ENCODE measurements around the gene MBNL1. TPM values are rescaled to one million over a fixed set of nuclear protein-coding genes. Genes with fewer than 3 reads are reported as not detected.

MBNL1 gene
- polyA plus RNA-seq, 1 donor from 2014 or later: 12.7 TPM

DNA sequence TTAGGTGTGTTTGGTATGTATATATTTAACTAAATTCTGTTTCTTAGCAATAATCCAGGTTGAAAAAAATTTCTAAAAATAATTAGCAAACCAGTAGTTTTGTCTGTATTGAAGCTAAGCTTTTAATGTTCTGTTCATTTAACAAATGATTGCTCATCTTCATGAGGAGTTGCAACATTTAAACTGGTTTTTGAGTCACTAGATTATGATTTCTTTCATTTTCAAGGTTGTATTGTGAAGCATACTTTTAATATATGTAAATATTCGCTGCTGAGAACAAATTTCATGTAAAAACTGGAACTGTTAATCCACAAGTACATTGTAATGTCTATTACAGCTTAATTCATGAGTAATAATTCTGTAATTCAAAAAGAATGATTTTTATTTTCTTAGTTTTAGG, 192.7 kb downstream of the MBNL1 start:
- H3K4me2 ChIP-seq (ENCODE audit: low read length): no peak overlapping the region
- H3K9me3 ChIP-seq (ENCODE audit: low read length): no peaks in the 10 kb centered on the region

DNA sequence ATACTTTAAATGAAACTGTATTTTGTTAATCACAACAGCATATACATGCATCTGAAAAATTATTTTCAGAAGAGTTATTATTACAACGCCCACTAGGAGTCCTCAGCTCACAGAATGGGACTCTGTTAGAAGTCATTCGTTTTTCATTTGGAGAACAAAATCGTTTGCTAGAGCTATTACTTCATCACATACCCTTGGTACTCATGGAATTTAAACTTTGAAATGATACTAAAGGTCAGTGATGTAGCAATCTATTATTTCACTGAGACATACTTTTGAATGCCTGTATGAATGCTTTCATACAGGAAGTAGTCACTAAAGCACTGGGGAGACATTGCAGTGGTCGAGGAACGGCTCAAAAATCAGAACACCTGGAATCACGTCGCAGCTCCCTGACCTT, 198.1 kb downstream of the MBNL1 start:
- Histone ChIP-seq H2AFZ (ENCODE audit: low read depth, low read length) (no peak overlapping the region), H3K27ac (ENCODE audit: low read length) (no peak overlapping the region), H3K9ac (ENCODE audit: low read length) (no peak overlapping the region), H3F3A (ENCODE audit: insufficient read depth, low read length, poor library complexity, severe bottlenecking) (no peaks in the 10 kb centered on the region), H3K79me2 (replicated peaks; ENCODE audit: insufficient read depth, low read length) (no peaks in the 10 kb centered on the region), H4K20me1 (ENCODE audit: insufficient read depth) (no peaks in the 10 kb centered on the region), H3K36me3 (ENCODE audit: insufficient read depth, low read length) (peaks cover 7% of the 10 kb centered on the region), H3K4me2 (ENCODE audit: low read length) (no peak overlapping the region), H3K9me3 (ENCODE audit: low read length) (no peaks in the 10 kb centered on the region), H3K27me3 (ENCODE audit: insufficient read depth, low read depth, low read length) (no peaks in the 10 kb centered on the region), H3K4me3 (ENCODE audit: low read length) (no peak overlapping the region), H3K9me2 (ENCODE audit: insufficient read depth, low read length) (no peaks in the 10 kb centered on the region)
- TF ChIP-seq, protein P1, sequence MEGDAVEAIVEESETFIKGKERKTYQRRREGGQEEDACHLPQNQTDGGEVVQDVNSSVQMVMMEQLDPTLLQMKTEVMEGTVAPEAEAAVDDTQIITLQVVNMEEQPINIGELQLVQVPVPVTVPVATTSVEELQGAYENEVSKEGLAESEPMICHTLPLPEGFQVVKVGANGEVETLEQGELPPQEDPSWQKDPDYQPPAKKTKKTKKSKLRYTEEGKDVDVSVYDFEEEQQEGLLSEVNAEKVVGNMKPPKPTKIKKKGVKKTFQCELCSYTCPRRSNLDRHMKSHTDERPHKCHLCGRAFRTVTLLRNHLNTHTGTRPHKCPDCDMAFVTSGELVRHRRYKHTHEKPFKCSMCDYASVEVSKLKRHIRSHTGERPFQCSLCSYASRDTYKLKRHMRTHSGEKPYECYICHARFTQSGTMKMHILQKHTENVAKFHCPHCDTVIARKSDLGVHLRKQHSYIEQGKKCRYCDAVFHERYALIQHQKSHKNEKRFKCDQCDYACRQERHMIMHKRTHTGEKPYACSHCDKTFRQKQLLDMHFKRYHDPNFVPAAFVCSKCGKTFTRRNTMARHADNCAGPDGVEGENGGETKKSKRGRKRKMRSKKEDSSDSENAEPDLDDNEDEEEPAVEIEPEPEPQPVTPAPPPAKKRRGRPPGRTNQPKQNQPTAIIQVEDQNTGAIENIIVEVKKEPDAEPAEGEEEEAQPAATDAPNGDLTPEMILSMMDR (IDR thresholded peaks at IDR 0.05; ENCODE audit: poor library complexity, severe bottlenecking): peak; percentile 40
- TF ChIP-seq, protein P2, sequence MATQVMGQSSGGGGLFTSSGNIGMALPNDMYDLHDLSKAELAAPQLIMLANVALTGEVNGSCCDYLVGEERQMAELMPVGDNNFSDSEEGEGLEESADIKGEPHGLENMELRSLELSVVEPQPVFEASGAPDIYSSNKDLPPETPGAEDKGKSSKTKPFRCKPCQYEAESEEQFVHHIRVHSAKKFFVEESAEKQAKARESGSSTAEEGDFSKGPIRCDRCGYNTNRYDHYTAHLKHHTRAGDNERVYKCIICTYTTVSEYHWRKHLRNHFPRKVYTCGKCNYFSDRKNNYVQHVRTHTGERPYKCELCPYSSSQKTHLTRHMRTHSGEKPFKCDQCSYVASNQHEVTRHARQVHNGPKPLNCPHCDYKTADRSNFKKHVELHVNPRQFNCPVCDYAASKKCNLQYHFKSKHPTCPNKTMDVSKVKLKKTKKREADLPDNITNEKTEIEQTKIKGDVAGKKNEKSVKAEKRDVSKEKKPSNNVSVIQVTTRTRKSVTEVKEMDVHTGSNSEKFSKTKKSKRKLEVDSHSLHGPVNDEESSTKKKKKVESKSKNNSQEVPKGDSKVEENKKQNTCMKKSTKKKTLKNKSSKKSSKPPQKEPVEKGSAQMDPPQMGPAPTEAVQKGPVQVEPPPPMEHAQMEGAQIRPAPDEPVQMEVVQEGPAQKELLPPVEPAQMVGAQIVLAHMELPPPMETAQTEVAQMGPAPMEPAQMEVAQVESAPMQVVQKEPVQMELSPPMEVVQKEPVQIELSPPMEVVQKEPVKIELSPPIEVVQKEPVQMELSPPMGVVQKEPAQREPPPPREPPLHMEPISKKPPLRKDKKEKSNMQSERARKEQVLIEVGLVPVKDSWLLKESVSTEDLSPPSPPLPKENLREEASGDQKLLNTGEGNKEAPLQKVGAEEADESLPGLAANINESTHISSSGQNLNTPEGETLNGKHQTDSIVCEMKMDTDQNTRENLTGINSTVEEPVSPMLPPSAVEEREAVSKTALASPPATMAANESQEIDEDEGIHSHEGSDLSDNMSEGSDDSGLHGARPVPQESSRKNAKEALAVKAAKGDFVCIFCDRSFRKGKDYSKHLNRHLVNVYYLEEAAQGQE (IDR thresholded peaks at IDR 0.05; ENCODE audit: borderline replicate concordance): no peak
- no peak for TF ChIP-seq POLR2AphosphoS5 (IDR thresholded peaks at IDR 0.05)

More for the DNA sequence above, 192.7 kb downstream of the MBNL1 start:
- no peaks in the 10 kb centered on the region for H3K79me2 ChIP-seq (replicated peaks; ENCODE audit: insufficient read depth, low read length)
- TF ChIP-seq, protein P2 (IDR thresholded peaks at IDR 0.05; ENCODE audit: borderline replicate concordance): no peak
- no peak for TF ChIP-seq POLR2AphosphoS5 (IDR thresholded peaks at IDR 0.05)
- TF ChIP-seq EP300 (conservative IDR thresholded peaks at IDR 0.05; ENCODE audit: poor library complexity, severe bottlenecking): no peak
- TF ChIP-seq SMC3 (conservative IDR thresholded peaks at IDR 0.05; ENCODE audit: poor library complexity): no peak
- TF ChIP-seq, protein P1 (IDR thresholded peaks at IDR 0.05; ENCODE audit: poor library complexity, severe bottlenecking): no peak
- TF ChIP-seq RAD21 (conservative IDR thresholded peaks at IDR 0.05): no peak
- no peak for TF ChIP-seq MXI1 (conservative IDR thresholded peaks at IDR 0.05; ENCODE audit: poor library complexity, severe bottlenecking)
- TF ChIP-seq EZH2 (IDR thresholded peaks at IDR 0.05; ENCODE audit: borderline replicate concordance, insufficient read depth, low read length, poor library complexity, severe bottlenecking): no peak
- TF ChIP-seq TAF1 (IDR thresholded peaks at IDR 0.05; ENCODE audit: low read depth): no peak
- H4K20me1 ChIP-seq (ENCODE audit: insufficient read depth): no peaks in the 10 kb centered on the region
- no peak overlapping the region for H3K4me3 ChIP-seq (ENCODE audit: low read length)
- no peak overlapping the region for H2AFZ ChIP-seq (ENCODE audit: low read depth, low read length)
- peaks cover 7% of the 10 kb centered on the region for H3K36me3 ChIP-seq (ENCODE audit: insufficient read depth, low read length)
- H3K27ac ChIP-seq (ENCODE audit: low read length): no peak overlapping the region
- no peaks in the 10 kb centered on the region for H3K27me3 ChIP-seq (ENCODE audit: insufficient read depth, low read depth, low read length)
- H3K9ac ChIP-seq (ENCODE audit: low read length): no peak overlapping the region
- no peaks in the 10 kb centered on the region for H3F3A ChIP-seq (ENCODE audit: insufficient read depth, low read length, poor library complexity, severe bottlenecking)
- no peaks in the 10 kb centered on the region for H3K9me2 ChIP-seq (ENCODE audit: insufficient read depth, low read length)

Data from neural cell (in vitro differentiated cells).